Measurements from ENCODE around the gene CCT7. TPM values are rescaled to one million over a fixed set of nuclear protein-coding genes. Genes with fewer than 3 reads are reported as not detected.

Gene CCT7
- polyA plus RNA-seq, 4 donors, result 170 to 273 (median 251) TPM

GRCh38 chr2:73266061-73266901, 32.2 kb downstream of the CCT7 start:
- DNase-seq (ENCODE audit: low read depth in 4 of 4, low spot score in 3 of 4), result no peak

- no peak for DNase-seq (ENCODE audit: low read depth in 4 of 4, low spot score in 3 of 4)
Measured at GRCh38 chr2:73267008-73267407, 32.9 kb downstream of the CCT7 start.

GRCh38 chr2:73268366-73268829, 34.3 kb downstream of the CCT7 start:
- DNase-seq (ENCODE audit: low read depth in 4 of 4, low spot score in 3 of 4), result no peak

GRCh38 chr2:73268830-73269685, 35.0 kb downstream of the CCT7 start:
- no peak for DNase-seq (ENCODE audit: low read depth in 4 of 4, low spot score in 3 of 4)

GRCh38 chr2:73269686-73270465, 35.8 kb downstream of the CCT7 start:
- DNase-seq (ENCODE audit: low read depth in 4 of 4, low spot score in 3 of 4), result no peak

- DNase-seq (ENCODE audit: low read depth in 4 of 4, low spot score in 3 of 4), result no peak
Measured at GRCh38 chr2:73272270-73272669, 38.2 kb downstream of the CCT7 start.

- DNase-seq (ENCODE audit: low read depth in 4 of 4, low spot score in 3 of 4), result no peak
Measured at GRCh38 chr2:73279852-73280251, 45.7 kb downstream of the CCT7 start.

- no peak for DNase-seq (ENCODE audit: low read depth in 4 of 4, low spot score in 3 of 4)
Measured at GRCh38 chr2:73281244-73281643, 47.1 kb downstream of the CCT7 start.

GRCh38 chr2:73282924-73283544, 48.9 kb downstream of the CCT7 start:
- DNase-seq (ENCODE audit: low read depth in 4 of 4, low spot score in 3 of 4), result no peak

- DNase-seq (ENCODE audit: low read depth in 4 of 4, low spot score in 3 of 4), result no peak
Measured at GRCh38 chr2:73283545-73284295, 49.6 kb downstream of the CCT7 start.

- no peak for DNase-seq (ENCODE audit: low read depth in 4 of 4, low spot score in 3 of 4)
Measured at GRCh38 chr2:73284296-73285158, 50.4 kb downstream of the CCT7 start, which contains the start of gene FBXO41. Gene FBXO41 (minus strand): TSS chr2:73284478. CDS start chr2:73269630, 14,848 bp downstream.

GRCh38 chr2:73285159-73285739, 51.1 kb downstream of the CCT7 start:
- DNase-seq (ENCODE audit: low read depth in 4 of 4, low spot score in 3 of 4), result no peak

GRCh38 chr2:73286134-73286655, 52.1 kb downstream of the CCT7 start:
- no peak for DNase-seq (ENCODE audit: low read depth in 4 of 4, low spot score in 3 of 4)

GRCh38 chr2:73289304-73289703, 55.2 kb downstream of the CCT7 start:
- DNase-seq (ENCODE audit: low read depth in 4 of 4, low spot score in 3 of 4), result no peak

- no peak for DNase-seq (ENCODE audit: low read depth in 4 of 4, low spot score in 3 of 4)
Measured at GRCh38 chr2:73290049-73290839, 56.1 kb downstream of the CCT7 start.

GRCh38 chr2:73291093-73291460, 57.0 kb downstream of the CCT7 start:
- DNase-seq (ENCODE audit: low read depth in 4 of 4, low spot score in 3 of 4), result peak in 1 of 4 donors; percentile 57

Data from left renal pelvis (tissue), 4 donors.